Left ventricle myocardium inferior (tissue), 1 donor: ENCODE measurements around the gene EVC. TPM values are rescaled to one million over a fixed set of nuclear protein-coding genes. Genes with fewer than 3 reads are reported as not detected.

Source experiments
- DNase-seq: peaks from one replicate; pipeline ENCODE4 v3.0.0-alpha.2; 2020
- H3K27ac ChIP-seq: fragments of 200-600 bp; replicated peaks from 2 replicates; pipeline ENCODE4 v1.8.0; 2021
- H3K27me3 ChIP-seq: fragments of 200-600 bp; 2 replicates; pipeline ENCODE4 v1.8.0; 2021; ENCODE audit warnings: low read depth
- H3K36me3 ChIP-seq: fragments of 200-600 bp; 2 replicates; pipeline ENCODE4 v1.8.0; 2021
- H3K4me1 ChIP-seq: fragments of 200-600 bp; 2 replicates; pipeline ENCODE4 v1.8.0; 2021
- H3K4me3 ChIP-seq: fragments of 200-600 bp; 2 replicates; pipeline ENCODE4 v1.8.0; 2021; ENCODE audit warnings: mild to moderate bottlenecking, moderate library complexity
- H3K9me3 ChIP-seq: fragments of 200-600 bp; replicated peaks from 2 replicates; pipeline ENCODE4 v1.8.0; 2021
- intact Hi-C: fragments of 100-400 bp; cut with micrococcal nuclease; formaldehyde crosslinking; loops from one replicate; pipeline ENCODE4 v1.11.0; 2022
- total RNA-seq: library from RNA; stranded (reverse); fragmentation: NEBNext Ultra II Directional; extraction: Animal tissue kit (Norgen Biotek cat#: 25700); gene quantifications from one replicate; pipeline ENCODE4 v1.2.1, GENCODE V29; 2021
- TF ChIP-seq, protein P1 (sequence below): fragments of 200-600 bp; IDR thresholded peaks from 2 replicates; pipeline ENCODE4 v1.8.0; 2021; ENCODE audit warnings: antibody characterized with exemption, mild to moderate bottlenecking, borderline replicate concordance
- donor health status: DM: no; HTN: yes; CAD: no; lungs with severe emphysema.

Gene EVC
- total RNA-seq, 1 donor from 2014 or later, result 5.1 TPM

DNA sequence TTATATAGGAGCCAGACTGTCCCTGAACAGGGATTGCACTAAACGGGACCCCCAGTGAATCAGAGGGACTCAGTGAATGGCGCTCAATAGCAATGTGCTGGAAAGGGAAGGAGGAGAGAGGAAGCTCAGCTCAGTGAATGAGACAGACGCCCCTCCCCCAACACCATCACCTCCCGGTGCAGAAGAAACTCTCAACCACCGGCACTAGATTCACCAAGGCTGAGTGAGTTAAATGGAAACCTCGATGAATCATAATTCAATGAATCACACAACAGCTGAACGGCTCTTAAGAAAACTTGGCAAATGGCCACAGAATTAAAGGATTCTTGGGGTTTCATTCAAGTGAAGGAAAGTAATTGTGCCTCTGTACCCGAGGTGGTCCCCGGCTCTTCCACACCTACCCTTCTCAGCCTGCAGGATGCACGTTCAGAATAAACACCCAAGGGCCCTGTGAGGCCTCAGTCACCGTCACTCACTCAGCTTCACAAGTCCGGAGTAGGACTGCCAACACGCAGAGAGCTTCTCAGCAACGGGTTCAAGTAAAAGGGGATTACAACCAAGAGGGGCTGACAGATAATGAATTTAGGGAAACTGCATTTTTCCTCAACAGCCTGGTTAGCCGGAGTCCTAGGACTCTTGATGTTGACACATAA lies 152.6 kb downstream of the EVC start:
- DNase-seq, result no peak
- intact Hi-C loops, result no loop called here
- Histone ChIP-seq H3K27ac (no peak overlapping the region), H3K36me3 (no peaks in the 10 kb centered on the region), H3K27me3 (peaks cover 19% of the 10 kb centered on the region), H3K9me3 (no peaks in the 10 kb centered on the region), H3K4me1 (no peaks in the 10 kb centered on the region), H3K4me3 (no peak overlapping the region)
- TF ChIP-seq, protein P1, sequence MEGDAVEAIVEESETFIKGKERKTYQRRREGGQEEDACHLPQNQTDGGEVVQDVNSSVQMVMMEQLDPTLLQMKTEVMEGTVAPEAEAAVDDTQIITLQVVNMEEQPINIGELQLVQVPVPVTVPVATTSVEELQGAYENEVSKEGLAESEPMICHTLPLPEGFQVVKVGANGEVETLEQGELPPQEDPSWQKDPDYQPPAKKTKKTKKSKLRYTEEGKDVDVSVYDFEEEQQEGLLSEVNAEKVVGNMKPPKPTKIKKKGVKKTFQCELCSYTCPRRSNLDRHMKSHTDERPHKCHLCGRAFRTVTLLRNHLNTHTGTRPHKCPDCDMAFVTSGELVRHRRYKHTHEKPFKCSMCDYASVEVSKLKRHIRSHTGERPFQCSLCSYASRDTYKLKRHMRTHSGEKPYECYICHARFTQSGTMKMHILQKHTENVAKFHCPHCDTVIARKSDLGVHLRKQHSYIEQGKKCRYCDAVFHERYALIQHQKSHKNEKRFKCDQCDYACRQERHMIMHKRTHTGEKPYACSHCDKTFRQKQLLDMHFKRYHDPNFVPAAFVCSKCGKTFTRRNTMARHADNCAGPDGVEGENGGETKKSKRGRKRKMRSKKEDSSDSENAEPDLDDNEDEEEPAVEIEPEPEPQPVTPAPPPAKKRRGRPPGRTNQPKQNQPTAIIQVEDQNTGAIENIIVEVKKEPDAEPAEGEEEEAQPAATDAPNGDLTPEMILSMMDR, result no peak

Other genes with a start within 250 kb of the EVC start
- gene EVC2, start 2.6 kb upstream of the EVC start, total RNA-seq, result 1.4 TPM
- gene CRMP1, start 181.9 kb downstream of the EVC start, total RNA-seq, result 1.4 TPM